HL-60 (cell line): ENCODE results near the gene NRF1.

Source experiments
- CTCF ChIP-seq: IDR thresholded peaks from one replicate; pipeline ENCODE4 v1.5.1; 2011; ENCODE audit warnings: low read length, control low read depth, inconsistent platforms; ENCODE audit not compliant: insufficient read depth
- GABPA ChIP-seq: IDR thresholded peaks from 2 replicates; pipeline ENCODE4 v1.6.1; 2012; ENCODE audit warnings: low read depth
- POLR2AphosphoS5 ChIP-seq: IDR thresholded peaks from 2 replicates; pipeline ENCODE4 v1.6.1; 2012; ENCODE audit warnings: low read depth
- SPI1 ChIP-seq: IDR thresholded peaks from 2 replicates; pipeline ENCODE4 v1.6.1; 2012; ENCODE audit warnings: low read depth, mild to moderate bottlenecking, borderline replicate concordance

DNA sequence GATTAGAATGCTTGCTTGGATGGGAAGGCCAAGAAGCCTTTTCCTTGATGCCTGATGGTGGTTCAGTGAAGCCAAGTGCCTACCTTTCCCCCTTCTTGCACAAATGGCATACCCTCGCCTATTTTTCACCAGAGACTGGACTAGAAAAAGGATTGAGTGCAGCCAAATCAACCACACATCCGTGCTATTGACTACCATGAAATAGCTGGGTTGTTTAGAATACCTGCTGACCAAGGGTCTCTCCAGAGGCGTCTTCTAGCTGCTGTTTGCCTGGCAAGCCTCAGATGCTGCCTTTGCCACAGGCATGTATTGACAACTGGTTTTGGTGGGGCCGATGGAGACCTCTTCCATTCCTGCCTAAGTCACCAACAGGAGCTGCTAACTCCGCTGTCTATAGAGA lies 146.5 kb downstream of the NRF1 start:
- no peak for TF ChIP-seq CTCF
- TF ChIP-seq SPI1: no peak
- TF ChIP-seq POLR2AphosphoS5: no peak
- no peak for TF ChIP-seq GABPA
